Activated gamma-delta T cell treated with anti-CD3 and anti-CD28 coated beads, Interleukin-2, amount 50 U/mL, for 16 hours (primary cell): ENCODE measurements around the gene NMRK1.
A peak's percentile ranks its signal among the peaks of the same experiment; 100 is the strongest.

Experiments
- DNase-seq: peaks from one replicate; pipeline ENCODE4 v3.0.0-alpha.2; 2020; ENCODE audit warnings: low read depth

Gene NMRK1

GRCh38 chr9:75087824-75088645, at the start of gene NMRK1, which contains the start of gene OSTF1:
TSS of gene NMRK1 (minus strand) at chr9:75088155. CDS start at chr9:75083115, 5,040 bp downstream.
TSS of gene OSTF1 (plus strand) at chr9:75088514. CDS start at chr9:75088693, 179 bp downstream.
- peak; percentile 87 for DNase-seq

GRCh38 chr9:75134495-75134894, 46.5 kb upstream of the NMRK1 start:
- no peak for DNase-seq

DNA sequence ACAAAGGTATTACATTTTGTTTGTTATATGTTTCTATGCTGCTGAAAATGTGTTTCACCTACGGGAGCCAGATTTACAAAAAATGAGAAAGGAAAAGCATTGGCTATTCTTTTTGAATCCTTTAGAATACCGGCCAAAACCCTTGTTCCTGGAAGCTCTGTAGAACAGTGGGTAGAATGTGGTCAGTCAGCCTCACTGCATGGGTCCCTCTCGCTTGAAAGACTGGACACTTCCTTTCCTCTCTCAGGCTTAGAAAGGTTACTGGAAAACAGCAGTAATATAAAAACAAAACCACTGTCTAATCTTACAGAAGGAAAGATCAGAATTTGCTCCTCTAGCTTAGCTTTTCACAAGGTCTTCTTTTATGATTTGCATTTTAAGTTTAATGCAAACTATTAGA, 45.4 kb upstream of the NMRK1 start:
- DNase-seq = no peak

DNA sequence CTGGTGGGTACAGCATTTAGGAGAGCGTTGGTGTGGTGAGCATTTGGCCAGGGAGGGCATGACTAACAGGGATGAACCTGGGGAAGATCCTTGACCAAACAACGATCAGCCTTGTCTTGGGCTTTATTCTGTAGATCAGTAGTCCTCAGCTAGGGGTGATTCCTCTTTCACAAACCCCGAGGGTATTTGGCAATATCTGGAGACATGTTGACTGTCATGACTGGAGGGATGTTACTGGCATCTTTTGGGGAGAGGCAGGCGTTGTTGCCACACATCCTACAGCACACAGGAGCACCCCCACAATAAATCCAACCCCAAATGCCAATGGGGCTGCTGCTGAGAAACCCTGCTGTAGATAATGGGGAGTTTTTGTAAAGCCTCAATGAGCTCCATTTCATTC, 44.3 kb upstream of the NMRK1 start:
- DNase-seq = no peak

GRCh38 chr9:75131700-75132099, 43.7 kb upstream of the NMRK1 start:
- DNase-seq = no peak

- no peak for DNase-seq
Measured at GRCh38 chr9:75130621-75131230, 42.8 kb upstream of the NMRK1 start.

GRCh38 chr9:75130172-75130571, 42.2 kb upstream of the NMRK1 start:
- no peak for DNase-seq

- DNase-seq = no peak
Measured at GRCh38 chr9:75128535-75128934, 40.6 kb upstream of the NMRK1 start.

GRCh38 chr9:75123696-75124095, 35.7 kb upstream of the NMRK1 start:
- no peak for DNase-seq

DNA sequence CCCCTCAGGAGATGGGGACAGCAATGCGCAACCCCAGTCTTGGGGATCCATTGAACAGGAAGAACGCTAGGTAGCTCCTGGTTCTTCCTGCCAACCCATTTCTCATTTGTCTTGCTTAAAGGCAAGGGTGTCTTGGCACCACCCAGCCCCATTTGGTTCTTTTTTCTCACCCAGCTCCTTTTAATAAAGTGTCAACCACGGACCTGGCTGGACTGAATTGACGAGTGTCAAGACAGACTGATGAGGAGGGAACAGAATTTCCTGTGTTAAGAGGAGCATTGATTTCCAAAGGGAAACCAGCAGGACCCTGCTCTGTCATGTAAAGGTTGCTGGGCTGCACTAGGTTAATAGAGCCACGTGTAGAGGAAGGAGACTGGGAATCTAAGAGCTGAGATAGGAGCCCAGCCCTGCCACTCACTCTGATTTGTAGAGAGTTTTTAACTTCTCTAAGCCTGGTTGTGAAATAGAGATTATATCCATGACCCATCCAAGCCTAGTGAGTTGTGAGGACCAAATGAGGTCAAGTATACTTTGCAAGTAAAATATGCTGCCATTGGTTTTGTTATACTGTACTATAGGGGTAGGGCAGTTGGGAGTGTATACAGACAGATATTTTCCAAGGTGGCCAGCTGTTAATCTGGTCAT, 34.1 kb upstream of the NMRK1 start:
- no peak for DNase-seq

- DNase-seq = no peak
Measured at GRCh38 chr9:75120686-75121085, 32.7 kb upstream of the NMRK1 start.

GRCh38 chr9:75117564-75117963, 29.6 kb upstream of the NMRK1 start:
- DNase-seq = no peak

- no peak for DNase-seq
Measured at GRCh38 chr9:75116306-75116705, 28.4 kb upstream of the NMRK1 start.

DNA sequence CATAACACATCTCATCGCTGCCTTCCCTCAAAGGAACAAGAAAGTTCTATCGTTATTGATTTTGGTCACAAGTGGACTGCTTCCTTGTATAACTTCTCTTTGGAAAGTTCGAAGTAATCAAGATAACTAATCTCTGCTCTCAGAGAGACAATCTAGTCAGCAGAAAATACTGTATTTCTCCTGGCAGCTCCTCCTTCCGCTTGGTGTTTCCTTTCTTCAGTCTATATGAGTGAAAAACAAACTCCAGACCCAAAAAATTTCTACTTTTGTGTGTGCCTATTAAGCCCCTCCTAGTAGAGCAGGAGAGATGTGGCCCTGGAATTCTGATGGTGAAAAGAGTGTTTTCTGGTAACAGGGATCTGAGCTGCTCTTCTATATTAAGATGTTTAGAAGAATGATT, 24.8 kb upstream of the NMRK1 start:
- DNase-seq = no peak

- DNase-seq = no peak
Measured at GRCh38 chr9:75111019-75111622, 23.2 kb upstream of the NMRK1 start.

GRCh38 chr9:75109210-75109839, 21.4 kb upstream of the NMRK1 start:
- no peak for DNase-seq

- DNase-seq = no peak
Measured at GRCh38 chr9:75108571-75108970, 20.6 kb upstream of the NMRK1 start.

- no peak for DNase-seq
Measured at GRCh38 chr9:75106857-75107256, 18.9 kb upstream of the NMRK1 start.

DNA sequence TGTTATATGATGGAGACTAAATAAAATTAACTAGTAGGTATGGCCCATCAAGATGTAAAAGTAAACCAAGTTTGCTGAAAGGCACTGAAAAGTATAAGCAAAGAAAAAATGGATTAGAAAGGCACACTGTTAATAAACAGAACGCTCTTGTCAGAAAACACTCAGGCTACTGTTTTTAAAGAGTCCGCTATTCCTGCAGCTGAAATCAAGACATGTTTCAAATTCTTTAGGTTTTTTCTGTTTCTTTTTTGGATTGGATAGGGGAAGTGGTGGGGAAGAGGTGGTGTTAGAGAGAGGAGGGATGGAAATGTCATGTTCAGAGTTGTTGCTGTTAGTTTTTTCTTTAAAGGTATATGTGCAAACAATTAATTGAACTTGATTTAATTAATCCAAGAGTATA, 17.9 kb upstream of the NMRK1 start:
- no peak for DNase-seq

- DNase-seq = no peak
Measured at GRCh38 chr9:75105019-75105540, 17.1 kb upstream of the NMRK1 start.

GRCh38 chr9:75104607-75105006, 16.7 kb upstream of the NMRK1 start:
- no peak for DNase-seq
